Panc1 (cell line): ENCODE data around the gene REXO5. TPM values are rescaled to one million over a fixed set of nuclear protein-coding genes. Genes with fewer than 3 reads are reported as not detected.

ENCODE experiments used
- ATAC-seq: fragments of 200-7000 bp; cut with Tn5 transposase; 2 replicates; pipeline ENCODE4 v1.9.1; 2020; ENCODE audit warnings: mild to moderate bottlenecking, moderate library complexity
- BruUV-seq: library from RNA; stranded (reverse); fragments of 400-500 nt; replicated peaks from 2 replicates; lab custom pipeline; 2021; lab: Mats Ljungman, UMichigan
- CTCF ChIA-PET: fragments of 300-600 bp; sonication (Branson Sonifier 250); formaldehyde crosslinking; loops from one replicate; lab custom pipeline; 2022; ENCODE audit warnings: antibody characterized with exemption; lab: Charles Lee
- POLR2A ChIA-PET: fragments of 300-600 bp; sonication (Branson Sonifier 250); formaldehyde crosslinking; loops from one replicate; lab custom pipeline; 2022; ENCODE audit warnings: antibody characterized with exemption; lab: Charles Lee
- DNase-seq: peaks from one replicate; pipeline ENCODE4 v3.0.0-alpha.2; 2010; ENCODE audit warnings: low read depth, low spot score
- H3K27ac ChIP-seq: 2 replicates; pipeline ENCODE4 v1.5.1; 2011; ENCODE audit warnings: mild to moderate bottlenecking, low read length, inconsistent platforms
- H3K27me3 ChIP-seq: fragments of 200-500 bp; sonication (Bioruptor generic); 2 replicates; pipeline ENCODE4 v1.6.0; 2014; ENCODE audit warnings: low read length, inconsistent platforms; ENCODE audit not compliant: control insufficient read depth, insufficient read depth
- H3K36me3 ChIP-seq: fragments of 200-500 bp; sonication (Bioruptor generic); 2 replicates; pipeline ENCODE4 v1.5.1; 2014; ENCODE audit warnings: inconsistent platforms, mild to moderate bottlenecking, low read length, moderate library complexity; ENCODE audit not compliant: control insufficient read depth, insufficient read depth
- H3K4me1 ChIP-seq: 2 replicates; pipeline ENCODE4 v1.5.1; 2011; ENCODE audit warnings: inconsistent platforms, mild to moderate bottlenecking, low read length, moderate library complexity; ENCODE audit not compliant: control insufficient read depth, insufficient read depth
- H3K4me3 ChIP-seq, 2 experiments: 2 replicates each; pipeline ENCODE4 v1.5.1; 2011 to 2012; ENCODE audit warnings: low read depth in 2 of 2, low read length in 2 of 2, mild to moderate bottlenecking in 2 of 2, inconsistent platforms in 1 of 2, moderate library complexity in 1 of 2
- H3K9me3 ChIP-seq: fragments of 200-500 bp; sonication (Bioruptor generic); 2 replicates; pipeline ENCODE4 v1.5.1; 2014; ENCODE audit warnings: low read depth, mild to moderate bottlenecking, inconsistent platforms, low read length, moderate library complexity; ENCODE audit not compliant: control insufficient read depth, insufficient read depth
- POLR2AphosphoS5 ChIP-seq: IDR thresholded peaks from 2 replicates; pipeline ENCODE4 v1.6.1; 2012; ENCODE audit warnings: mild to moderate bottlenecking, low read depth, low read length, moderate library complexity
- SIN3A ChIP-seq: IDR thresholded peaks from 2 replicates; pipeline ENCODE4 v1.6.1; 2012; ENCODE audit warnings: low read depth, mild to moderate bottlenecking, low read length, moderate library complexity, borderline replicate concordance; ENCODE audit not compliant: insufficient read depth
- TCF7L2 ChIP-seq: IDR thresholded peaks from 2 replicates; pipeline ENCODE4 v1.6.1; 2011; ENCODE audit warnings: mild to moderate bottlenecking, low read depth, low read length, inconsistent platforms
- in situ Hi-C: cut with HindIII; loops from 2 replicates; pipeline ENCODE4 v1.10.0; 2016; ENCODE audit warnings: low sequenced_read_pairs, low pct_unique_long_range_greater_than_20kb
- intact Hi-C: fragments of 100-400 bp; cut with micrococcal nuclease; formaldehyde crosslinking; loops from one replicate; pipeline ENCODE4 v1.10.0; 2022; ENCODE audit not compliant: unreplicated experiment
- total RNA-seq: library from RNA; stranded (reverse); gene quantifications from one replicate; pipeline ENCODE4 v1.2.1, GENCODE V29; 2021; ENCODE audit not compliant: unreplicated experiment
- TF ChIP-seq, protein P1 (sequence below), 2 experiments: IDR thresholded peaks; 2 replicates each; pipeline ENCODE4 v1.6.1; 2011 to 2012; ENCODE audit warnings: low read depth in 2 of 2, control low read depth in 1 of 2, low read length in 1 of 2, mild to moderate bottlenecking in 1 of 2, moderate library complexity in 1 of 2; ENCODE audit not compliant: insufficient read depth in 1 of 2
- TF ChIP-seq, protein P2 (sequence below): fragments of 450-650 bp; IDR thresholded peaks from 2 replicates; pipeline ENCODE4 v1.5.1; 2017; ENCODE audit warnings: mild to moderate bottlenecking

Gene REXO5
- total RNA-seq, 1 experiment from 2014 or later: 13.6 TPM

GRCh38 chr16:20766294-20766693 is 40.0 kb upstream of the REXO5 start:
- Histone ChIP-seq H3K9me3 (no peaks in the 10 kb centered on the region; the same call in 1 of the 2 replicates), H3K4me1 (no peaks in the 10 kb centered on the region), H3K27me3 (peaks cover 7% of the 10 kb centered on the region; the same call in 1 of the 2 replicates), H3K36me3 (no peaks in the 10 kb centered on the region), H3K27ac (no peak overlapping the region), H3K4me3 (no peak overlapping the region)
- ChIA-PET CTCF (no interaction called here), POLR2A (no interaction called here)
- no peak for DNase-seq
- BruUV-seq: no TSS peak
- intact Hi-C loops (no loop called here), in situ Hi-C loops (no loop called here)
- TF ChIP-seq TCF7L2: no peak
- TF ChIP-seq, protein P1, sequence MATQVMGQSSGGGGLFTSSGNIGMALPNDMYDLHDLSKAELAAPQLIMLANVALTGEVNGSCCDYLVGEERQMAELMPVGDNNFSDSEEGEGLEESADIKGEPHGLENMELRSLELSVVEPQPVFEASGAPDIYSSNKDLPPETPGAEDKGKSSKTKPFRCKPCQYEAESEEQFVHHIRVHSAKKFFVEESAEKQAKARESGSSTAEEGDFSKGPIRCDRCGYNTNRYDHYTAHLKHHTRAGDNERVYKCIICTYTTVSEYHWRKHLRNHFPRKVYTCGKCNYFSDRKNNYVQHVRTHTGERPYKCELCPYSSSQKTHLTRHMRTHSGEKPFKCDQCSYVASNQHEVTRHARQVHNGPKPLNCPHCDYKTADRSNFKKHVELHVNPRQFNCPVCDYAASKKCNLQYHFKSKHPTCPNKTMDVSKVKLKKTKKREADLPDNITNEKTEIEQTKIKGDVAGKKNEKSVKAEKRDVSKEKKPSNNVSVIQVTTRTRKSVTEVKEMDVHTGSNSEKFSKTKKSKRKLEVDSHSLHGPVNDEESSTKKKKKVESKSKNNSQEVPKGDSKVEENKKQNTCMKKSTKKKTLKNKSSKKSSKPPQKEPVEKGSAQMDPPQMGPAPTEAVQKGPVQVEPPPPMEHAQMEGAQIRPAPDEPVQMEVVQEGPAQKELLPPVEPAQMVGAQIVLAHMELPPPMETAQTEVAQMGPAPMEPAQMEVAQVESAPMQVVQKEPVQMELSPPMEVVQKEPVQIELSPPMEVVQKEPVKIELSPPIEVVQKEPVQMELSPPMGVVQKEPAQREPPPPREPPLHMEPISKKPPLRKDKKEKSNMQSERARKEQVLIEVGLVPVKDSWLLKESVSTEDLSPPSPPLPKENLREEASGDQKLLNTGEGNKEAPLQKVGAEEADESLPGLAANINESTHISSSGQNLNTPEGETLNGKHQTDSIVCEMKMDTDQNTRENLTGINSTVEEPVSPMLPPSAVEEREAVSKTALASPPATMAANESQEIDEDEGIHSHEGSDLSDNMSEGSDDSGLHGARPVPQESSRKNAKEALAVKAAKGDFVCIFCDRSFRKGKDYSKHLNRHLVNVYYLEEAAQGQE (IDR thresholded peaks at IDR 0.05; ENCODE audit: insufficient read depth in 1 of 2, low read depth in 2 of 2, low read length in 1 of 2): no peak
- ATAC-seq: no peak

DNA sequence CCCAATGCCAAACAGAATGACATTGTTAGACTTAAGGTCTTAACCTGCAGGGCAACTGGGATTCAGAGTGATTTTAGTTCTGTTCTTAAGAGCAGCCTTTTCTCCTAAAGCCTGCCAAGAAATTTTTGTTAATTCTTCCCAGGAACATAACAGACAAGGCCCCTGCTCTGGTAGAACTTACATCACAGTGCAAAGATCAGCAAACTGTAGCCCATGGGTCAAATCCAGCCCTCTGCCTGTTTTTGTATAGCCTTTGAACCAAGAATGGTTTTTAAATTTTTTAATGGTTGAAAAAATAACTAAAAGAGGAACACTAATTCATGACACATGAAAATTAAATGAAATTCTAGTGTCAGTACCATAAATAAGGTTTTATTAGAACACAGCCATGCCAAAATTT is 38.8 kb upstream of the REXO5 start:
- no peak for ATAC-seq
- no peak overlapping the region for H3K27ac ChIP-seq
- in situ Hi-C loops (no loop called here), intact Hi-C loops (no loop called here)
- DNase-seq: no peak
- POLR2A ChIA-PET: no interaction called here
- BruUV-seq: no TSS peak
- no peaks in the 10 kb centered on the region for H3K36me3 ChIP-seq
- TF ChIP-seq, protein P1 (IDR thresholded peaks at IDR 0.05; ENCODE audit: insufficient read depth in 1 of 2, low read depth in 2 of 2, low read length in 1 of 2): no peak
- no peak for TF ChIP-seq POLR2AphosphoS5
- no peak for TF ChIP-seq SIN3A
- TF ChIP-seq TCF7L2: no peak
- TF ChIP-seq, protein P2, sequence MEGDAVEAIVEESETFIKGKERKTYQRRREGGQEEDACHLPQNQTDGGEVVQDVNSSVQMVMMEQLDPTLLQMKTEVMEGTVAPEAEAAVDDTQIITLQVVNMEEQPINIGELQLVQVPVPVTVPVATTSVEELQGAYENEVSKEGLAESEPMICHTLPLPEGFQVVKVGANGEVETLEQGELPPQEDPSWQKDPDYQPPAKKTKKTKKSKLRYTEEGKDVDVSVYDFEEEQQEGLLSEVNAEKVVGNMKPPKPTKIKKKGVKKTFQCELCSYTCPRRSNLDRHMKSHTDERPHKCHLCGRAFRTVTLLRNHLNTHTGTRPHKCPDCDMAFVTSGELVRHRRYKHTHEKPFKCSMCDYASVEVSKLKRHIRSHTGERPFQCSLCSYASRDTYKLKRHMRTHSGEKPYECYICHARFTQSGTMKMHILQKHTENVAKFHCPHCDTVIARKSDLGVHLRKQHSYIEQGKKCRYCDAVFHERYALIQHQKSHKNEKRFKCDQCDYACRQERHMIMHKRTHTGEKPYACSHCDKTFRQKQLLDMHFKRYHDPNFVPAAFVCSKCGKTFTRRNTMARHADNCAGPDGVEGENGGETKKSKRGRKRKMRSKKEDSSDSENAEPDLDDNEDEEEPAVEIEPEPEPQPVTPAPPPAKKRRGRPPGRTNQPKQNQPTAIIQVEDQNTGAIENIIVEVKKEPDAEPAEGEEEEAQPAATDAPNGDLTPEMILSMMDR: no peak
- CTCF ChIA-PET: no interaction called here
- H3K9me3 ChIP-seq: no peaks in the 10 kb centered on the region; the same call in 1 of the 2 replicates
- no peak overlapping the region for H3K4me3 ChIP-seq
- H3K27me3 ChIP-seq: peaks cover 7% of the 10 kb centered on the region; the same call in 1 of the 2 replicates
- H3K4me1 ChIP-seq: no peaks in the 10 kb centered on the region
